ENCODE results near the gene SCN9A.

SCN9A gene

GRCh38 chr2:166171216-166171615 lies 204.5 kb downstream of the SCN9A start:
- Histone ChIP-seq H3K27me3 (ENCODE audit: control insufficient read depth in 5 of 5, insufficient read depth in 4 of 5, low read length in 5 of 5) (peaks cover 0 to 3% (median 0%) of the 10 kb centered on the region in 5 donors), H3K36me3 (ENCODE audit: control insufficient read depth in 5 of 5, insufficient read depth in 5 of 5, low read length in 5 of 5) (no peaks in the 10 kb centered on the region), H3K9ac (ENCODE audit: low read length in 5 of 5) (no peak overlapping the region), H3K9me3 (ENCODE audit: control insufficient read depth in 5 of 5, low read length in 5 of 5) (no peaks in the 10 kb centered on the region), H3K4me1 (ENCODE audit: control insufficient read depth in 5 of 5, insufficient read depth in 5 of 5, low read length in 5 of 5) (no peaks in the 10 kb centered on the region), H3K4me3 (ENCODE audit: low read depth in 1 of 5, low read length in 5 of 5) (no peak overlapping the region), H3K27ac (ENCODE audit: low read depth, low read length) (no peak overlapping the region)

- no peaks in the 10 kb centered on the region for H3K4me1 ChIP-seq (ENCODE audit: control insufficient read depth in 5 of 5, insufficient read depth in 5 of 5, low read length in 5 of 5)
- no peak overlapping the region for H3K27ac ChIP-seq (ENCODE audit: low read depth, low read length)
- H3K27me3 ChIP-seq (ENCODE audit: control insufficient read depth in 5 of 5, insufficient read depth in 4 of 5, low read length in 5 of 5): peaks cover 0 to 3% (median 0%) of the 10 kb centered on the region in 5 donors
- H3K9me3 ChIP-seq (ENCODE audit: control insufficient read depth in 5 of 5, low read length in 5 of 5): no peaks in the 10 kb centered on the region
- no peaks in the 10 kb centered on the region for H3K36me3 ChIP-seq (ENCODE audit: control insufficient read depth in 5 of 5, insufficient read depth in 5 of 5, low read length in 5 of 5)
- no peak overlapping the region for H3K4me3 ChIP-seq (ENCODE audit: low read depth in 1 of 5, low read length in 5 of 5)
- H3K9ac ChIP-seq (ENCODE audit: low read length in 5 of 5): no peak overlapping the region
Measured at GRCh38 chr2:166170356-166170755, 205.4 kb downstream of the SCN9A start.

GRCh38 chr2:166167449-166167848 lies 208.3 kb downstream of the SCN9A start:
- peaks cover 0 to 3% (median 0%) of the 10 kb centered on the region in 5 donors for H3K27me3 ChIP-seq (ENCODE audit: control insufficient read depth in 5 of 5, insufficient read depth in 4 of 5, low read length in 5 of 5)
- H3K9me3 ChIP-seq (ENCODE audit: control insufficient read depth in 5 of 5, low read length in 5 of 5): no peaks in the 10 kb centered on the region
- H3K27ac ChIP-seq (ENCODE audit: low read depth, low read length): no peak overlapping the region
- H3K4me1 ChIP-seq (ENCODE audit: control insufficient read depth in 5 of 5, insufficient read depth in 5 of 5, low read length in 5 of 5): no peaks in the 10 kb centered on the region
- H3K4me3 ChIP-seq (ENCODE audit: low read depth in 1 of 5, low read length in 5 of 5): no peak overlapping the region
- no peak overlapping the region for H3K9ac ChIP-seq (ENCODE audit: low read length in 5 of 5)
- H3K36me3 ChIP-seq (ENCODE audit: control insufficient read depth in 5 of 5, insufficient read depth in 5 of 5, low read length in 5 of 5): no peaks in the 10 kb centered on the region

GRCh38 chr2:166163775-166164174 lies 212.0 kb downstream of the SCN9A start:
- Histone ChIP-seq H3K4me3 (ENCODE audit: low read depth in 1 of 5, low read length in 5 of 5) (no peak overlapping the region), H3K4me1 (ENCODE audit: control insufficient read depth in 5 of 5, insufficient read depth in 5 of 5, low read length in 5 of 5) (no peaks in the 10 kb centered on the region), H3K9ac (ENCODE audit: low read length in 5 of 5) (no peak overlapping the region), H3K36me3 (ENCODE audit: control insufficient read depth in 5 of 5, insufficient read depth in 5 of 5, low read length in 5 of 5) (no peaks in the 10 kb centered on the region), H3K9me3 (ENCODE audit: control insufficient read depth in 5 of 5, low read length in 5 of 5) (no peaks in the 10 kb centered on the region), H3K27me3 (ENCODE audit: control insufficient read depth in 5 of 5, insufficient read depth in 4 of 5, low read length in 5 of 5) (no peaks in the 10 kb centered on the region), H3K27ac (ENCODE audit: low read depth, low read length) (no peak overlapping the region)

- Histone ChIP-seq H3K27ac (ENCODE audit: low read depth, low read length) (no peak overlapping the region), H3K9me3 (ENCODE audit: control insufficient read depth in 5 of 5, low read length in 5 of 5) (no peaks in the 10 kb centered on the region), H3K9ac (ENCODE audit: low read length in 5 of 5) (no peak overlapping the region), H3K4me1 (ENCODE audit: control insufficient read depth in 5 of 5, insufficient read depth in 5 of 5, low read length in 5 of 5) (no peaks in the 10 kb centered on the region), H3K27me3 (ENCODE audit: control insufficient read depth in 5 of 5, insufficient read depth in 4 of 5, low read length in 5 of 5) (no peaks in the 10 kb centered on the region), H3K36me3 (ENCODE audit: control insufficient read depth in 5 of 5, insufficient read depth in 5 of 5, low read length in 5 of 5) (no peaks in the 10 kb centered on the region), H3K4me3 (ENCODE audit: low read depth in 1 of 5, low read length in 5 of 5) (no peak overlapping the region)
Measured at GRCh38 chr2:166158546-166158945, 217.2 kb downstream of the SCN9A start.

GRCh38 chr2:166157578-166157977 lies 218.2 kb downstream of the SCN9A start:
- no peaks in the 10 kb centered on the region for H3K36me3 ChIP-seq (ENCODE audit: control insufficient read depth in 5 of 5, insufficient read depth in 5 of 5, low read length in 5 of 5)
- H3K4me3 ChIP-seq (ENCODE audit: low read depth in 1 of 5, low read length in 5 of 5): no peak overlapping the region
- no peak overlapping the region for H3K27ac ChIP-seq (ENCODE audit: low read depth, low read length)
- no peak overlapping the region for H3K9ac ChIP-seq (ENCODE audit: low read length in 5 of 5)
- no peaks in the 10 kb centered on the region for H3K9me3 ChIP-seq (ENCODE audit: control insufficient read depth in 5 of 5, low read length in 5 of 5)
- H3K4me1 ChIP-seq (ENCODE audit: control insufficient read depth in 5 of 5, insufficient read depth in 5 of 5, low read length in 5 of 5): no peaks in the 10 kb centered on the region
- H3K27me3 ChIP-seq (ENCODE audit: control insufficient read depth in 5 of 5, insufficient read depth in 4 of 5, low read length in 5 of 5): no peaks in the 10 kb centered on the region

GRCh38 chr2:166156985-166157490 lies 218.7 kb downstream of the SCN9A start:
- H3K27ac ChIP-seq (ENCODE audit: low read depth, low read length): no peak overlapping the region
- no peaks in the 10 kb centered on the region for H3K4me1 ChIP-seq (ENCODE audit: control insufficient read depth in 5 of 5, insufficient read depth in 5 of 5, low read length in 5 of 5)
- H3K9me3 ChIP-seq (ENCODE audit: control insufficient read depth in 5 of 5, low read length in 5 of 5): no peaks in the 10 kb centered on the region
- H3K9ac ChIP-seq (ENCODE audit: low read length in 5 of 5): no peak overlapping the region
- H3K36me3 ChIP-seq (ENCODE audit: control insufficient read depth in 5 of 5, insufficient read depth in 5 of 5, low read length in 5 of 5): no peaks in the 10 kb centered on the region
- no peaks in the 10 kb centered on the region for H3K27me3 ChIP-seq (ENCODE audit: control insufficient read depth in 5 of 5, insufficient read depth in 4 of 5, low read length in 5 of 5)
- no peak overlapping the region for H3K4me3 ChIP-seq (ENCODE audit: low read depth in 1 of 5, low read length in 5 of 5)

- Histone ChIP-seq H3K4me1 (ENCODE audit: control insufficient read depth in 5 of 5, insufficient read depth in 5 of 5, low read length in 5 of 5) (no peaks in the 10 kb centered on the region), H3K9ac (ENCODE audit: low read length in 5 of 5) (no peak overlapping the region), H3K36me3 (ENCODE audit: control insufficient read depth in 5 of 5, insufficient read depth in 5 of 5, low read length in 5 of 5) (no peaks in the 10 kb centered on the region), H3K4me3 (ENCODE audit: low read depth in 1 of 5, low read length in 5 of 5) (no peak overlapping the region), H3K27me3 (ENCODE audit: control insufficient read depth in 5 of 5, insufficient read depth in 4 of 5, low read length in 5 of 5) (no peaks in the 10 kb centered on the region), H3K9me3 (ENCODE audit: control insufficient read depth in 5 of 5, low read length in 5 of 5) (no peaks in the 10 kb centered on the region), H3K27ac (ENCODE audit: low read depth, low read length) (no peak overlapping the region)
Measured at GRCh38 chr2:166155589-166155988, 220.2 kb downstream of the SCN9A start.

GRCh38 chr2:166154685-166155338 lies 220.9 kb downstream of the SCN9A start:
- no peaks in the 10 kb centered on the region for H3K36me3 ChIP-seq (ENCODE audit: control insufficient read depth in 5 of 5, insufficient read depth in 5 of 5, low read length in 5 of 5)

GRCh38 chr2:166152064-166152463 lies 223.7 kb downstream of the SCN9A start:
- H3K9ac ChIP-seq (ENCODE audit: low read length in 5 of 5): no peak overlapping the region
- no peak overlapping the region for H3K4me3 ChIP-seq (ENCODE audit: low read depth in 1 of 5, low read length in 5 of 5)
- peaks cover 0 to 9% (median 0%) of the 10 kb centered on the region in 5 donors for H3K4me1 ChIP-seq (ENCODE audit: control insufficient read depth in 5 of 5, insufficient read depth in 5 of 5, low read length in 5 of 5)
- H3K27ac ChIP-seq (ENCODE audit: low read depth, low read length): no peak overlapping the region
- no peaks in the 10 kb centered on the region for H3K27me3 ChIP-seq (ENCODE audit: control insufficient read depth in 5 of 5, insufficient read depth in 4 of 5, low read length in 5 of 5)
- no peaks in the 10 kb centered on the region for H3K9me3 ChIP-seq (ENCODE audit: control insufficient read depth in 5 of 5, low read length in 5 of 5)
- no peaks in the 10 kb centered on the region for H3K36me3 ChIP-seq (ENCODE audit: control insufficient read depth in 5 of 5, insufficient read depth in 5 of 5, low read length in 5 of 5)

More at GRCh38 chr2:166154685-166155338, 220.9 kb downstream of the SCN9A start:
- no peaks in the 10 kb centered on the region for H3K27me3 ChIP-seq (ENCODE audit: control insufficient read depth in 5 of 5, insufficient read depth in 4 of 5, low read length in 5 of 5)
- no peak overlapping the region for H3K4me3 ChIP-seq (ENCODE audit: low read depth in 1 of 5, low read length in 5 of 5)
- no peak overlapping the region for H3K9ac ChIP-seq (ENCODE audit: low read length in 5 of 5)
- no peaks in the 10 kb centered on the region for H3K4me1 ChIP-seq (ENCODE audit: control insufficient read depth in 5 of 5, insufficient read depth in 5 of 5, low read length in 5 of 5)
- H3K27ac ChIP-seq (ENCODE audit: low read depth, low read length): no peak overlapping the region
- no peaks in the 10 kb centered on the region for H3K9me3 ChIP-seq (ENCODE audit: control insufficient read depth in 5 of 5, low read length in 5 of 5)
